Activated CD4-positive, alpha-beta T cell treated with anti-CD3 and anti-CD28 coated beads for 4 hours (primary cell): ENCODE data around the gene DSTN.

Source experiments
- DNase-seq, 2 donors: peaks; one replicate each; pipeline ENCODE4 v3.0.0-alpha.2; 2020

The DSTN gene

DNA sequence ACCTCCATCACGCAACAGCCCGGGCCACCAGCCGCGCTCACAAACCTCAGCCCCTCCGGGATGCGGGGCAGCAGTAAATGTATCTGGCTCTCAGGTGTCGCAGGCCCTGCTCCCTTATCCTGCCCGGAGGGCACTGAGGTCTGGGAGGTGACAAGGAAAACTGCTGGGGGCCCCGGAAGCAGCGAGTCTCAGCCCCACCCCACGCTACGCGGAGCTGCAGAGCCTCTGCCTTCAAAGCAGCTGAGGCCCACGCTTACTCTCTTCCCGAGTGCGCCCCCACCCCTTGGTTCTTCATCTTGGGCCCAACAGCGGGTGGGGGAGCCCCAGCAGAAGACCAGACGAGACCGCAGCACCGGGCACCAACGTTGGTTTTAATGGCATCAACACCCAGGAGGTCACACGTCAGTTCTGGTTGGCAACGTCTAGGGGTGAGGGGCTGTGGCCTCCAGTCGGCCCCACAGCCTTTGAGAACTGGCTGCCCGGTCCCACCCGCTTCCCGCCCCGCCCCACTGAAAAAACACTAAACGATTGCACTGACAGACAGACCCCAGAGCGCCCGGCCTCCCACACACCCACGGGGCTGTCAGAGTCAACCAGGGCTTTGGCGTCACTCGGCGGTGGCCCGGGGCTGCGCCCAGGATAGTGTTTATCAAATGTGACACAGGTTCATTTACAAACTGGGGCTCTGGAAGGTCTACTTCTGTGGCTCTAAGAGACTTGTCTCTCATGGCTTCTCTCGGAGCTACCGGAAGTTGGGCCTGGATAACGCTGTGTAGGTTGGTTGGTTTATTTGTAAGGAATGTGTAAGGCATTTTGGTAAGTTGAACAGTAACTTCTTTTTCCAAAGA, 43.7 kb downstream of the DSTN start:
- no peak for DNase-seq

DNA sequence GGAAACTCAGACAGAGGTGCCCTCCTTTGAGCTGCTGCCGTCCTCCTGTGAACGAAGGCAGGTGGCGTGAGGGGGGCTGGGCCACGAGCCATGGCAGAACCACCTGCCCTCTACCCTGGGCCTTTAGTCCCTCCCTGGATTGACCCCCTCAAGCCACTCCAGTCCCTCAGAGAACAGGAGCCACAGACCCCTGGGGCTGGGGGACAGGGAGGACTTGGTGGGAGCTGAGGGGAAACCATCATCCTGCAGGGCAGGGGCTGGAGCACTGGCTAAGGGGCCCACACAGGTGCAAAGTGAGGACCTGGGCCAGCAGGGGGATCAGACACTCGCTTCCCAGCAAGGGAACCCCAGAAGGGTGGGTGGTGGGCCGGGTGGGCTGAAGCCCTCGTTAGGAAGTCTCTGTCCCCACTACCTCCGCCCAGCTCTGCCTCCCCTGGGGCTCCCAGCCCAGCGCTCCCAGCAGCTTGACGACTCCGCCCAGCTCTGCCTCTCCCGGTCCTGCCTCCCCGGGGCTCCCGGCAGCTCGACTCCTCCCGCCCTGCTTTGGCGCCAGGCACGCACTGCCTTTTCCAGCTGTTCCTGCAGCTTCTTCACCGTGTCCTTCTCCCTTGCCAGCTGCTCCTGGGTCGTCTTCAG, 44.4 kb downstream of the DSTN start:
- DNase-seq: no peak

- no peak for DNase-seq
These were observed 45.2 kb downstream of the DSTN start for GRCh38 chr20:17614812-17615644.

DNA sequence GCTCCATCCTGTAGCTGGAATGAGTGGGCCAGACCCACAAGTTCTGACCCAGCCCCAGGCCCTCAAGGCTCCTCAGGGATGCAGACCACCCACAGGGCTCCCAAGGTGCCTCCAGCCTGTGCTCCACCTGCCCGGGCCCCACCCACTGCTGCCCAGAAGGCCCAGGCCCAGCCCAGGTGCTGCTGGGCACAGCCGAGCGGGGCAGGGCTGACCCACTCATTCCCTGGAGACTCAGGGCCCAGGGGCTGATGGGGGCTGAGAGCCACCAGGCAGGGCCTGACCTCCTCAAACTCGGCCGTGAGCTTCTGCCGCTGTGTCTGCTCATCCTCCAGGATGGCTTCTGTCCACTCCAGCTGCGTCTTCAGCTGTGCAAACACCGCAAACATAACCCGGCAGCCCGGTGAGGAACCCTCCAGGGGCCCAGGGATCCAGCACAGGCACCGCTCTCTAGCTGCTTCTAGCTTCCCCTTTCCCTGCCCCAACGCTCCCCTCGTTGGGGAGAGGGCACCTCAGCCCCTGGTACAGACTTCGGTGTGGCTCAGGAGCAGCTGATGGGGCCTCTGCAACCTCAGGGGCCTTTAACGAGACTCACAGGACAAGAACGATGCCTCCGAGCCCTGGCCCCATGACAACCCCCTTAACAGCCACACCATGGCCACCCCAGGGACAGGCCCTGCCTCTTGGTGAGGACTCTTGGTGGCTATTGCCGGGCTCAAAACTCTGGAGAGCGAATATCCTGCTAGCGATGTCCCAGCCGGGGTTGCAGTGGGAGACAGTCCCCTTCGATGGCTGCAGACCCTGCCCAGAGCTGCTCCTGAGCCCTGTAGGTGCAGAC, 46.0 kb downstream of the DSTN start:
- DNase-seq: no peak

GRCh38 chr20:17616480-17617211, 46.8 kb downstream of the DSTN start:
- no peak for DNase-seq

- DNase-seq: peak; percentile 37 to 43
These were observed 47.5 kb downstream of the DSTN start for GRCh38 chr20:17617212-17617867.

- DNase-seq: no peak
These were observed 48.2 kb downstream of the DSTN start for GRCh38 chr20:17617868-17618672.

DNA sequence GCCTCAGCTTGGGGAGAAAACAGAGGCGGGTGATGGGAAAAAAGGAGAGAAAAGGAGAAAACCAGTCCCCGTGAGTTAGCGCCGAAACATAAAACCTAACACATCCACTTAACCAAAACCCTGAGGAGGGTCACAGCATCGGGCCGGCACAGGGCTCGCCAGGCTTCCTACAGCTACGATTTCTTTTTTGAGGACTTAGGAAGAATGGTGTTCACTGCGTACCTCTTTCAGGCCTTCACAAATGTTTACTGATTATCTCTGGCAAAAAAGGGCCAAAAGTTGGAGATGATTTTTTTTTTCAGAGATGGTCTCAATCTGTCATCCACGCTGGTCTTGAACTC, 48.8 kb downstream of the DSTN start:
- DNase-seq: no peak

GRCh38 chr20:17619351-17620093, 49.6 kb downstream of the DSTN start:
- DNase-seq: no peak

- DNase-seq: no peak
These were observed 50.7 kb downstream of the DSTN start for GRCh38 chr20:17620371-17621228.

- no peak for DNase-seq
These were observed 51.5 kb downstream of the DSTN start for GRCh38 chr20:17621229-17621968.

DNA sequence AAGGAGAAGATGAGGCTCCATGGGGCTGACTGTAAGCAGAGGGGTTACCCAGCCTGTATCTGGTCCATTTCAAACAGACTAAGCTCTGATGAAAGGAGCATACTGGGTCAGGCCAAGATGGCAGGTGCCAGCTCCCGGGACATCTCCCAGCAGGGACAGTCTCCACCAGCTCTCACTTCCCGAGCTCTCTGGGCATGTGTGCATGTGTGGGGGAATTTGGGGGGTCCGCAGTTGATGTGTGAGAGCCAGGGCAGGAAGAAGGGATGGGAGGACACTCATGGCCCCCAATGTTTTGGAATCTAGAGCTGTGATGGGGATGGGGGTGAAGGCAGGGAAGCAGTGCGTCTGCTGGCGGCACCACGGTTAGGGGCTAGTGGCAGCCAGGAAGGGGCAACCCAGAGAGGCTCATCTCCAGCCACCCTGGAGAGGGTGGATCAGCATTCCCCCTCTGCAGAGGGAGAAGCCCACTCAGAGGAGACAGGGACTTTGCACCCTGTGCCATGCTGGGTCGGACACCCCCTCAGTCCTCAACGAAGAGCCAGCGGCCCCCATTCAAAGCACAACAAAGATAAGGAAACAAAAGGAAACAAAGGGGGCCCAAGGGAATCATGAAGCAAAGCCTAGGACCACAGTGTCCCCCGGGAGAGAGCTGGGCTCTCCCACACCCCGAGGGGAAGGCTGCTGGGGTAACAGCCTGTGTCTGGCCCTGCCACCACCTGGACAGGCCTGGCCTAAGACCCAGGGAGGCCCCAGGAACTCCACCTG, 52.4 kb downstream of the DSTN start:
- no peak for DNase-seq

GRCh38 chr20:17622851-17623508, 53.1 kb downstream of the DSTN start:
- no peak for DNase-seq

DNA sequence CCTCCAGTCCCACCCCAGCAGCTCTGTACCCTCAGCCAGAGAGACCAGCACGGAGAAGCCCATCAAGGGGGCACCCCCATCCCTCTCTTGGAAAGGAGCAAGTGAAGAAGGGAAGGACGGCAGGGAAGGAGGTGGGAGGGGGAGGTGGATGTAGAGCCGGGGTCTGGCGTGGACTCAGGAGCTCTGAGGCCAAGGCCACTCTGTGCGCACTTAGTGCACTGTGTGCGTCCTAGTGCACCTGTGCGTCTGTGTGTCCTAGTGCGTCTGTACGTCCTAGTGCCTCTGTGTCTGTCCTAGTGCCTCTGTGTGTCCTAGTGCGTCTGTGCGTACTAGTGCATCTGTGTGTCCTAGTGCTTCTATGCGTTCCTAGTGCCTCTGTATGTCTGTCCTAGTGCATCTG, 54.2 kb downstream of the DSTN start:
- no peak for DNase-seq

GRCh38 chr20:17624551-17625245, 54.8 kb downstream of the DSTN start:
- DNase-seq: no peak
